Putamen (tissue), 1 donor: Measurements from ENCODE around the gene NRDE2.
"Not testable (repeated sequence)": the region's sequence is repeated elsewhere in the genome, so short reads cannot be mapped to it uniquely, and the experiment has no call there.

Experiments used
- DNase-seq: peaks from one replicate; pipeline ENCODE4 v3.0.0-alpha.2; 2016; ENCODE audit warnings: low spot score

NRDE2 gene

DNA sequence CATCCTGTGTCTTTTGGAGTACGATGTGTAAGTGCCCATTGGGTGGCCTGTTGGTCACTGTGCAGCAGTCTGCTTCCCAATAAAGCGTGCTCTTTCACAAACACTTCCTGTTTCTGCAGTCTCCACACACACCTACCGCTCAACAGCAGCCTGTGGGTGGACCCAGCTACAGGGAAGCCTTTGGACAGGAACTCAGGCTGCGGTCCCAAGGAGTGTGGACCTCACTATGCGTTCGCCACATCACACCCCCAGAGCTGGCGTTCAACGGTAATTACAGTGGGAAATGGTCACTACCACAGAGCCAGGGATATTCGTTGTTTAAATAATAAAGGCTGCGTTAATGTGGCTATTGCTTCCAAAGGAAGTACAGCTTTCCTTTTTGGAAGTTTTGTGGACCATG, 59.2 kb downstream of the NRDE2 start:
- DNase-seq: no peak

DNA sequence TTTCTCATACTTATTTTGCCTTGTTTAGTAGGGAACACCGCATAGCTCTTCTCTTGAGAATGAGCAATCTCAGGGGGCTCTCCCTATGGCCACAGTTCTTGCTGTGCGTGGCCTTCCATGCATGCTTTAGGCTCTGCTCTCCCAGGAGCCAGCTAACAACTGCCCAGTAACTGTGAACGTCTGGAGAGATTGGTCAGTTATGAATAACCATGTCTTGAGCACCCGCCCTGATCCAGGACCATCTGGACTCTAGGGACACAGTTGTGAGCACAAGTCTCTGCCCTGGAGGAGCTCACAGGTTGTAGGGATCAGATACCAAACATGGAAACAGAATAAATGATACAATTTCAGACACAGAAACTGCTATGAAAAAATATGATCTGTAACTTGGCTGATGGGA, 63.3 kb downstream of the NRDE2 start:
- no peak for DNase-seq

DNA sequence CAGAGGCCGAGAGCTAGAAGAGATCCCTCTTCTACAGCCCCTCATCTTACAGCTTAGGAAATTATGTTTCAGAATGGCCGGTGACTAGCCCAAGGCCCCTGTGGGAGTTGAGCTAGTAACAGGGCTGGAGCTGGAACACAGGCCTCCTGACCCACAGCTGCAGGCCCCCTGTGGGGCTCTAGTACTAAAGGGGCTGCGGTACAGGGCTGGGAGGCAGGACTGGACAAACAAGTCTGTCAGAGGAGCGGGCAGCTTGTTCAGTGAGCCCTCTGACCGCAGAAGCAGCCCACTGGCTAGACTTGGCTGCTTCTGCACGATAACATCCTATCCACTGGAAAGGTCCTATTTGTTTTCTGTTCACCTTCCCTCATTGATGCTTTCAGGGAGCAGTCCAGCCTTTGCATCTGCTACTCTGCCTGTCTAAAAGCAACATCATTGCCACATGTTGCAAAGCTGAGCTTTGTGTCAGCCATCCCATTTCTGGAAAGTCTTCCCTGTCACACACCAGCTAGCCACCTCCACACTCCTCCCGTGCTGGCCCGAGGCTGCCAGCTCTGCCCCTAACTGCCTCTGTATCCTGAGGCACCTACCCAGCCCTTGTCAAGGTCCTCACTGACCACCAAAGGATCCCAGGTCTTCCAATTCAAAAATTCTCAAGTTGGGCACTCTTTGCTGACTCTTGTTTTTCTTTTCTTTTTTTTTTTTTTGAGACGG, 65.1 kb downstream of the NRDE2 start:
- no peak for DNase-seq

DNA sequence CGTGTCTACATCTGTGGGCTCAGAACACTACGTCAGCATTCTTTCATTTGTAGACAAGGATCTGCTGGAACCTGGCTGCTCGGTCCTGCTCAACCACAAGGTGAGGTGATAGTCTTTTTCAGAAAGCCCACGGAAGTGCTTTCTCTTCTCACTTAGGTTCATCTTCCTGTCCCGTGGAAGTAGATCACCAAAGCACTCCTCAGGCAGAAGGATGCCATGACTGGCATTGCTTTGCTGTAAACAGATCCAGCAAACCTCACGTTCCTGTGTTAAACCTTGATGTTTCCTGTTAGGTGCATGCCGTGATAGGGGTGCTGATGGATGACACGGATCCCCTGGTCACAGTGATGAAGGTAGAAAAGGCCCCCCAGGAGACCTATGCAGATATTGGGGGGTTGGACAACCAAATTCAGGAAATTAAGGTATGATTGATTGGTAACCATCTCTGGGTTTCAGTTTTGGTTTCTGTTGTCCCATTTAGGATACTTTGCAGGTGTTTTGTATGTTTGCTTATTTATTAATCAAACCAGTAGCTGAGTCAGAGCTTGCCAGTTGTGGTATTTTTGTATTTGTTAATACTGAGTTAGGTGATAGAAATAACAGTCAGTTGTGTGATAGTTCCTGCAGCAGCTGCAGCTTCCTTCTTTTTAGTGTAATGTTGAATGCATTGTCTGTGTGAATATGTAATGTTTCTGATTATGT, 67.8 kb downstream of the NRDE2 start:
- DNase-seq: no peak

DNA sequence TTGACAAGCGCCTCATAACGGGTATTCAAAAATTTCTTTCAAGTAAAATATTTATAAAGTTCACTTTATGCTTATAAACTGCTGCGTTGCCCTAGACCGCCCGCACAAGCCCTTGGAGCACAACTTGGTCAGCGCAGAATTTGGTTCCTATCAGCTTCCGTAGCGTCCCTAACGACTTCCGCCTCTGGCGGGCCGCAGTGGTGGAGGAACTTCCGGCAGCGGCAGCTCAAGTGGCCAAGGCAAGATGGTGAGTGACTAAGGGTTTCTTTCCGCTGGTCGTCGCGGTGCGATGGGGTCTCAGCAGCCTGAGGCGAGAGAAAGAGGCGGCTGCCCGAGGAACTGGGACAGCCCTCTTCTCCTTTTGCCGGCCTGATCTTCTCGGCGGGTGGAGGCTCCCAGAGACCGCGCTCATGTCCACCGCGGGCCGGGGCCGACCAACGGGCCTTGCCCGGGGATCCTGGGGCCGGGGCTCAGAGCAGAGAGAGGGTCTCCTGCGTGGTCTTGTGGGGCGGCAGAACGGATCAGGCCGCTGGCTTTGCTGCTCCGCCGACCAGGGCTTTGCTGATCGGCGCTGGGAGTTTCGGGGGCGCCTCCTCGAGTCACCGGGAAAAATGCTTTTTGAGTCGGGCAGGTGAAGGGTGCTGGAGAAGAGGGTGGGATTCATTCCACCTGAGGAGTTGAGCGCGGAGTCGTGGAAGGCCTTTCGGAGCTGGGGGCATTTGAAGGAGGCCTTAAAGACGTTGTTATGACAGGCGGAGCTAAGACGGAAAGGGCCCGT, 75.2 kb downstream of the NRDE2 start, which contains the start of gene PSMC1:
Gene PSMC1, plus strand, starts transcription at position 200 of the 778 bp plus-strand sequence. Its CDS starts 45 bp downstream, at position 245.
- peak; percentile 94 for DNase-seq

DNA sequence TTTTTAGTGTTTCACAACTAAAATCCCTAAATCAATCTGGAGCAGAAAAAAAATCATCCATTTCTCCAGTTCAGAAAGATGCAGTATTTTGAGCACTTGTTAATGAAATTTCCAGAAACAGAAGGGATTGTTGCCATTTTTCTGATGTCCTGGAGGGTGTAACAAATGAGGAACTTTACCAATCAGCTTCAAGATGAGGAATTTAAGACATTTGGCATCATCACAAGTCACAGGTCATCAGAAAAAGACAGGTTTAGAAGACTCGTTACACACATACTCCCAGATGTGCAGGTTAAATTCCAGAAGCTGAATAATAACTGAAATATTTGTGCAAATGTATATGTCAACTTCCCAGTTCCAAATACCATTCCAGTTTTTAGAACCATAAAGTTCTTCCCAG, 75.9 kb downstream of the NRDE2 start:
- DNase-seq: no peak

DNA sequence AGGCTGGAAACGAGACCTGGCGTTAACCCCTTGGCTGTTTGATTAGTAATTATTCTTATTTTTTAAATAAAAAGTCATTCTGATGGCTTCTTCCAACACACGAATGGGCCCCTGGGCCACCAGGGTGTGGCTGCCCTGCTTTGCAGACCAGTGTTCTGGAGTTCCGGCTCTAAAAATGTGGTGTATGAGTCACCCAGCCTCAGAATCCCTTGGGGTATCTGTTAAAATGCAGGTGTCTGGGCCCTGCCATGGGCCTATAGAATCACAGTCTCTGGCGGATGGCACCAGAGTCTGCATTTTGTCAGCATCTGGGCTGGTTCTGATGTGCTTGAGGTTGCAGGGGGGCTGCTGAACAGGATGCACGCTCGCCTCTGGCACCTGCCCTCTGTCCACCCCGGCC, 77.9 kb downstream of the NRDE2 start:
- no peak for DNase-seq

DNA sequence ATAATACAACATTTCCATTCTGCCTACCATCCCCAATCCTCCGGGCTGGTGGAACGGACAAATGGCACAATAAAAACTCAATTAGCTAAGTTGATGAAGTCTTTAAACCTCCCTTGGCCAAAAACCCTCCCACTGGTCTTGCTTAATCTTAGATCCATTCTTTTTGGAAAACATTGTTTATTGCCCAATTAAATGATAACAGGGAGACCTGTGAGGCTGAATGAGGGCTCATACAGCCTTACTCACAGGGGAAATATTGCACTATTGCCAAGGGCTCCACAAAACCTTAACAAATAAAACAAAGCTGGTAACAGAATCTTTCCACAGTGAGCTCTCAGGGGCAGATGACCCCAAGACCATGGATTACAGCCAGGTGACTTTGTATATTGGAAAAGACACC, 83.1 kb downstream of the NRDE2 start:
- DNase-seq: no peak

DNA sequence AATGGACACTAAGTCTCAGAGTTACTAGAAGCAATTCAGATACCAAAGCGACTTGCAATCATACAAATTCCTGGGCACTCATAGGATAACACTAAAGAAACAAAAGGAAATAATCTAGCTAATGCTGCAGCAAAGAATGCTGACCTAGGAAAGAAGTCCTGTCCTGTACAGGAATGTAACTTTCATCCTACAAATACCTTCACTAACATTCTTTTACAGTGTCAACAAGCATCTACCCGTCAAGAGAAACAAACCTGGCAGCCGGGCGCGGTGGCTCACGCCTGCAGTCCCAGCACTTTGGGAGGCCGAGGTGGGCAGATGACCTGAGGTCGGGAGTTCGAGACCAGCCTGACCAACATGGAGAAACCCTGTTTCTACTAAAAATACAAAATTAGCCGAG, 84.3 kb downstream of the NRDE2 start:
- DNase-seq: not testable (repeated sequence)

DNA sequence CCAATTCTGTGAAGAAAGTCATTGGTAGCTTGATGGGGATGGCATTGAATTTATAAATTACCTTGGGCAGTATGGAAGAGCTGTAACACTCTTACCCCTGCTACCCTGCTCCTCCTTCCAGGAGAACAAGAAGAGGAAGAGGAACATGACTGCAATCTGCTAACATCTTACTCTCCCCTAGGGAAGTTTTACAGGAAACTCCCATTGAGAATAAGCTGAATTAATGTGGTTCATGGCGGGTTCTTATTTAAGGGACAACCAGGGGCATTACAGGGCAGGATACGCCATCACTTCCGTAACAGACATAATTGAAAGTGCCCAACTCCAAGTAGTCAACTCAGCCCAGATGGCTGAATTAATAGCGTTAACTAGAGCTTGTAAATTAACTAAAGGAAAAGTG, 84.8 kb downstream of the NRDE2 start:
- no peak for DNase-seq

DNA sequence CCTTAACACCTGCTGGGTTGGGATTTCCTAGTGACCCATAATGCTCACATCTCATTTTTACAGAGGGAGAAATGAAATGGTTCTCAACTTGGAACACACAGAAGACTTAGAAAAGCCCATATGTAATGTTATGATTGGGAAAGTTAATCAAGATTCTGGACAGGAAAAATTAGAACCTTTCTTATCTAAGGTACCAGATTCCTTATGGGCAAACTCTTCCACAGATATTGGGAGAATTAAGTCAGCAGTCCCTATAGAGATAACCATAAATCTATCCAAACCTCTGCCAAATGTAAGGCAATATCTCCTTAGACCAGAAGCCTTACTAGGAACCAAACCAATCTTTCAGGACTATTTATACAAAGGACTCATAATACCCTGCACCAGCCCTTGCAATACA, 89.3 kb downstream of the NRDE2 start:
- no peak for DNase-seq

DNA sequence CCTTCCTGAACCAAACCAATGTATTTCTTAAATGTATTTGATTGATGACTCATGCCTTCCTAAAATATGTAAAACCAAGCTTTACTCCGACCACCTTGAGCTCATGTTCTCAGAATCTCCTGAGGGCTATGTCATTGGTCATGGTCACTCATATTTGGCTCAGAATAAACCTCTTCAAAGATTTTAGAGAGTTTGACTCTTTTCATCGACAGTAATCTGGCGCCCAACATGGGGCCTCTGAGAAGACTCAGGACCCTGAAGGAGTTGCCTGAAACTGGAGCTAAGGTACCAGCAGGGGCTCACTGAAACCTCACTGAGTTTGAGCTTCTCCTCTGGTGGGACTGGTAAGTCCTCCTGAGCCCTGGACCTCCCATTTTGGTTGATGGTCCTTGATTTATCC, 92.6 kb downstream of the NRDE2 start:
- DNase-seq: no peak

DNA sequence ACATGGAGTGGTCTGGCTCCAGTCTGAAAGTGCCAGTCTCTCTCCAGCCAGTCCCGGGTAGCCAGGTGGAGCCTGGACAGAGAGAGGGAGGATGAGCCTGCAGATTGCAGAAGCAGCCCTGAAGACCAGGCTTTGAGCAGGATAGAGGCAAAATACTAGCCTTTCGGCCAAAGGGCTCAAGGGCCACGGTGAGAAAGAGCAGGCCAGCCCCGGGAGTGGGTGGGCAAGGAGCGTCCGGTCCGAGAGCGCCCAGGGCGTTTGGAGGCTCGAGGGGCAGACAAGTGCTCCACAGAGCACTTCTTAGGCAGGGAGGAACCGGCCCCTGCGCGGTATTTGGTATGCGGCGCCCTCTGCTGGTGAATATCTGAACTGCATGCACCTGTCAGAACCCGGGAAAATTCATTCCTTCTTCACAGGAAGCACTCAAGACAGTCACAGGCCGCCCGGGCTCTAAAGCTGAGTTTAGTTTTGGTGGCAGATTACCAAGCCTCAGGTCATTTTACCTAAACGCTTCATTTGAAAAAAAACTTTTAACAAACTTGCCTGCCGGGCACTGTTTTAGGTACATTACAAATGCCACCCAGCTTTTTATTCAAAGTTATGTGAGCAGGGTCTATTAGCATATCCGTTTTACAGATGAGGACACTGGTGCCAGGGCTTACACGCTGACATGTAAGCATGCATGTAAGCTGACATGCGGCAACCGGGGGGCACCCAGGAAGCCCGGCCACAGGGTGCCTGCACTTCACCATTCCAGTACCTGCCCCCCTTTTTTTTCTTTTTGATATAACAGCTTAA, 96.4 kb downstream of the NRDE2 start:
- peak; percentile 37 for DNase-seq

DNA sequence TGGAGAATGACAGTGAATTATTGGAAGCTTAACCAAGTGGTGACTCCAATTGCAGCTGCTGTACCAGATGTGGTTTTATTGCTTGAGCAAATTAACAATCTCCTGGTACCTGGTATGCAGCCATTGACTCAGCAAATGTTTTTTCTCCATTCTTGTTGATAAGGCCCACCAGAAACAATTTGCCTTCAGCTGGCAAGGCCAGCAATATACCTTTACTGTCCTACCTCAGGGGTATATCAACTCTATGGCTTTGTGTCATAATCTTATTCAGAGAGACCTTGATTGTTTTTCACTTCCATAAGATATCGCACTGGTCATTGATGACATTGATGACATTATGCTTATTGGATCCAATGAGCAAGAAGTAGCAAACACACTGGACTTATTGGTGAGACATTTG, 101.8 kb downstream of the NRDE2 start:
- DNase-seq: not testable (repeated sequence)

DNA sequence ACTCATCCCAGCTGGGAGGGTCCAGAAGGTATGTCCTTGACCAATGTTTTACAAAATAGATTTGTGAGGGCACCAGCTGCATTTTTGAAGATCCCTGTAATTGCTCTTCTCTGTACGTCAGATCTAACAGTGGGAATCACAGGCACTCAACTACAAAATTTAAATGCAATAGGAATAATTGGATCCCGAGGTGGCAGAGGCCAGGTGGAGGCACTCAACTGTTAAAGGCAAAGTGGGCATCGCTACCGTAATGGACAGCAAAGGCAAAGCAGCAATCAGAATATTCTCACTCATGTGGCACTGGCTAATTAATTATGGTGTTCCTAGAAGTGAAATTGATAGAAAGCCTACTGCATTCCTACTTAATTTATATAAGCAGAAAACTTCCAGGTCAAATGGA, 103.3 kb downstream of the NRDE2 start:
- DNase-seq: no peak
